NCI-H82 (cell line): ENCODE results near the gene RAPGEF6.
"Not testable (repeated sequence)": the region's sequence is repeated elsewhere in the genome, so short reads cannot be mapped to it uniquely, and the experiment has no call there.

ENCODE experiments used
- DNase-seq: peaks from one replicate; lab custom pipeline; 2025; lab: John Stamatoyannopoulos, UW

RAPGEF6 gene

GRCh38 chr5:131386124-131386523 is 248.9 kb downstream of the RAPGEF6 start:
- DNase-seq: no peak

DNA sequence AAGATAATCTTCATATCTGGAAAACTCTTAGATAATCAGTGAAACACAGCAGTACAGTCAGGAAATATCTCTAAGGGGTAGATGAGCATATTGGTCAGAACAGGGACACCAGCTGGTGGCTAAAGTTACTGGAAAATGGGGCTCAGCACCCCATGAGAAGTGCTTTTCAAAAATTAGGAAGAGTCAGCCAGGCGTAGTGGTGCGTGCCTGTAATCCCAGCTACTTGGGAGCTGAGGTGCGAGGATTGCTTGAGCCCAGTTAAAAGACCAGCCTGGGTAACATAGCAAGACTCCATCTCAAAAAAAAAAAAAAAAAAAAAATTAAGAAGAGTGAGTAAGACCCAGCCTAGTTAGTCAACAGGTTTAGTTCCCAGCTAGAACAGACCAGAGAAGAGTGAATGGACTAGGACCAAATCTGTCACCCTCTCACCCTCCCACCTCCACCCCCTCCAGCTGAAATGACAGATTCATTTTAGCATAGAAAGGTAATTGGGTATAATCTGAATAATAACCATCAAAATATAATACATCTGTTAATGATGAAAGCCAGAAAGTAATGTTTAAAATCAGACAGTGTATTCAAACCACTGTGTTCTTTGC is 250.3 kb downstream of the RAPGEF6 start:
- DNase-seq: no peak

DNA sequence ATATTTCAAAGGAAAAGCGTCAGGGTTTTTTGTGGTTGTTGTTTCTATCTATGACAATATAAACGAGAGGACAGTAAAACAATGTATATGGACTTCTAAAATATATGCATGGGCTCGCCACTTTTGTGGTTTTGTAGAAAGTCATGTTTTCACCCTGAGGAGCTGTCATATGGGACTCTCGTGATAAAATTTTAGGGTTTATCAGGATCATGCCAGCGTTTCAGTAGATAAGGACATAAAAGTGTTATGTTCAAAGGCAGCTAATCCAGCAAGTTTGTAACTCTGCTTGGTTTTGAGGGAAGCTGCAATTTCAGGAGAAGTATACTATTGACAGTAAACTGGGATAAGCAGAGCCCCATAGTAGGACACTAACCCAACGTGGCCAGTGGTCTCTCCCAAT is 250.9 kb downstream of the RAPGEF6 start:
- DNase-seq: no peak

GRCh38 chr5:131382407-131383395 is 252.3 kb downstream of the RAPGEF6 start:
- DNase-seq: peak; percentile 64

GRCh38 chr5:131381777-131382176 is 253.3 kb downstream of the RAPGEF6 start:
- no peak for DNase-seq

DNA sequence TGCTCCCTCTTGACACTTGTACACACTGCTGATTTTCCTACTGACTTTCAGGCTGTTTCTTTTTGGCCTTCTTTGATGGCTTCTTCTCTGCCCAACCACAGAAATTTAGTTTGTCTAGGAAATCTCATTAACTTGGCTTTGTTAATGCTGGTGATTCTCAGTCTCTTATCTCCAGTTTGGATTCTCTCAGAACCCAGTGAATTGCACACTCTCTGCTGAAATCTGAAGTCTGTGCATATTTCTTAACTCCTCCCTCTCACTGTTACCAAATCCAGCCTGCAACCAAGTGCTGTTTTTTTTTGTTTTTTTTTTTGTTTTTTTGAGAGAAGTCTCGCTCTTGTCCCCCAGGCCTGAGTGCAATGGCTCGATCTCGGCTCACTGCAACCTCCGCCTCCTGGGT is 254.0 kb downstream of the RAPGEF6 start:
- no peak for DNase-seq

DNA sequence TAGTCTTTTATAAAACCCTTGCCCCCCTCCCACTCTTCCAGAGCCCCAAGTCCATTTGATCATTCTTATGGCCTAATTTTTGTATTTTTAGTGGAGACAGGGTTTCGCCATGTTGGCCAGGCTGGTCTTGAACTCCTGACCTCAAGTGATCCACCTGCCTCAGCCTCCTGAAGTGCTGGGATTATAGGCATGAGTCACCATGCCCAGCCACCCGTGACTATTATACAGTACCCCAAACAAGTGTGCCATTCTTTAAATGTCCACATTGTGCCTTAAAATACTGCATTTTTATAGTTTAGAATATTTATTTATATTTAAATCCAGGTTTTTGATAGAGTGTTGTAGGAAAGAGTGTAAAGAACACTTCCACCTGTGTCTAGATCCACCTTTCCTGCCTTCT is 254.8 kb downstream of the RAPGEF6 start:
- not testable (repeated sequence) for DNase-seq

- no peak for DNase-seq
These were observed 255.3 kb downstream of the RAPGEF6 start for GRCh38 chr5:131379723-131380122.

DNA sequence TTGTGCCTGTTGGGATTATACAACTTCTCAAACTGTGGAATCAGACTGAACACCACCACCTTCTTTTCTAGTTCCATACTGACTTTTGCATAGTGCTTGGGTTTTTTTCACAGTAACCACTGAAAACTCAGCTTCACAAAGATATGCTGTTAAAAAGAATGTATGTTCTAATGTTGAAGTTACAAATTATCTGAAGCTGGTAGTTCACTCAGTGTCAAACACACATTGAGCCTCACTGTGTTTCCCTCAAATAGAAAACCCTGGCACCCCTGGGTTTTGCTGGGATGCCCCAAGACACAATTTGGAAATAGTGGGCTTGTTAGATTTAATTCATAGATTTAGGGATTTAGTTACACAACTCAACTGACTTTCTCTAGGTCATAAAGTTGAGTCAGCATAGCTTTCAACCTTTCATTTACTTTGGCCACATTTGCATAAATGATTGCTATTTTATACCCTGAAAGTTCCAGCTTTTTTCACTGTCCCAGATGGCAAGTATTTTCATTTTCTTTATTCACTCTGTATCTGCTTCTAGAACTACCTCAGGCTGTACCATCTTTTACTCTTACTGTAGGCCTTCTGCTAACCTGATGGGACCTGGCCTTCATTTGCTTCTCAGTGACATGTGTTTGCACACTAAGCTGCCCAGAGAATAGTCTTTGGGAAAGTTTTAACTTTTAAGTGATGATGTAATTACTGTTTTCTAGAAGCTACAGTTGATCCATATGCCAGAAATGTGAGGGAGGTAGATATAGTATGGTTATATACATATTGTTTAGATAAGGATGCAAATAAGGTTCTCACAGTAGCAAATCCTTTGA is 256.1 kb downstream of the RAPGEF6 start:
- DNase-seq: no peak

DNA sequence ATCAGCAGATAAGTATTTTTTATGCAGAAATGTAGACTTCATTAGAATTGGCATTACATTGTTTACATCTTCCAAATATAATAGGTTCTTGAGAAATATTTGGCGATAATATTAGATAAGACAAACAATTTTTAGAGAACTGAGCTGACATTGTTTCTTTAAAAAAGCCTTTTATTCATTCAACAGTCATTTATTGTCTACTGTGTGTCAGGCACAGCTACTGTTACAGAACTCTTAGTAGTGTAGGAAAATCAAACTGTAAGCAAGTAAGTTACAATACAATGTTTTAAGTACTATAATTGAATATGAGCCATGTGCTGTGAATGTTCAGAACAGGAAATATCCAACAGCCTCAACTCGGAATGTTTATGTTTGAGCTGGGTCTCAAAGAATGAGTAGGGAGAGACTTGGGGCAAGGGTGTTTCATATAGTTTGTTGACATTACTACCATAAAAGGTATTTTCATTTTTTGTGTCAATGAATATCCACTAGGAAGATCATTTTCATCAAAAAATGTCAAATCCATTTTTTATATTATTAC is 257.2 kb downstream of the RAPGEF6 start:
- no peak for DNase-seq

- DNase-seq: no peak
These were observed 257.7 kb downstream of the RAPGEF6 start for GRCh38 chr5:131377346-131377745.

DNA sequence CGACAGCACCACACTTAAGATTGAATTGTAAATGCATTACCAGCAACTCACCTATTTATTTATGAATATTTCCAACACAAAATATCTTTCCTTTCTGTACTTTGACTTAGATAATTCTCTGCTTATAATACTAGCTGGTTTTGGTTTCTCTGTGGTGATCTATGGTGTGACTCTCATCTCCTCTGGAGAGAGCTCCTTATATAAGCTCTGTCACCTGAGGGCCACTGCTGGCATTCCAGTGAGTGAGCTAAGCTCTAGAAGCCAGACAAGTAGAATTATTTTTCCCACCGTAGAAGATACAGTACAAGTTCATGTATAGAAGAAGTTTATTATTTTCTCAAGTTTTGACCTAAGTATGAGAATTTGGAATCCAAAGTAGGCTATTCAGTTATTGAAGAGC is 259.7 kb downstream of the RAPGEF6 start:
- DNase-seq: no peak
